ENCODE results near the gene M1AP.

The M1AP gene

DNA sequence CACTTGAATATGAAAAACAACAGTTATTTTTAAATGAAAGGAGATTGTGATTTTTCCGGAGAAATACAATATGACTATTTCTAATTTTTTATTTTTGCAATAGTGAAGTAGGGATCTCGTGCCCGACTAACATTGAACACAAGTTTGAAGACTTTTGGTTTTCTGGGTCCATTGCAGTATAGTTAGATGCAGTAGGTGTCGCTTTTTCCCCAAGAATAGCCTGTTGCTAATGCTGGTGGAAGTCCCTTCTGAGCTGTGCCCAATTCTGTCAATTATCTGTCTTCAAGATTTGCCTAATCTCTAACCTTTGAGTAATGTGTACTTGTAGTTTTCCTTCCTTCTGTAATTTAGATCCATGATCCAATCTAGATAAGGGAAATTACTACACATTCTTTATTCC lies 42.4 kb upstream of the M1AP start:
- H3K4me3 ChIP-seq (ENCODE audit: low read depth, low read length): no peak overlapping the region
- DNase-seq (ENCODE audit: low read depth, low spot score): peak; percentile 63
- TF ChIP-seq, protein P1, sequence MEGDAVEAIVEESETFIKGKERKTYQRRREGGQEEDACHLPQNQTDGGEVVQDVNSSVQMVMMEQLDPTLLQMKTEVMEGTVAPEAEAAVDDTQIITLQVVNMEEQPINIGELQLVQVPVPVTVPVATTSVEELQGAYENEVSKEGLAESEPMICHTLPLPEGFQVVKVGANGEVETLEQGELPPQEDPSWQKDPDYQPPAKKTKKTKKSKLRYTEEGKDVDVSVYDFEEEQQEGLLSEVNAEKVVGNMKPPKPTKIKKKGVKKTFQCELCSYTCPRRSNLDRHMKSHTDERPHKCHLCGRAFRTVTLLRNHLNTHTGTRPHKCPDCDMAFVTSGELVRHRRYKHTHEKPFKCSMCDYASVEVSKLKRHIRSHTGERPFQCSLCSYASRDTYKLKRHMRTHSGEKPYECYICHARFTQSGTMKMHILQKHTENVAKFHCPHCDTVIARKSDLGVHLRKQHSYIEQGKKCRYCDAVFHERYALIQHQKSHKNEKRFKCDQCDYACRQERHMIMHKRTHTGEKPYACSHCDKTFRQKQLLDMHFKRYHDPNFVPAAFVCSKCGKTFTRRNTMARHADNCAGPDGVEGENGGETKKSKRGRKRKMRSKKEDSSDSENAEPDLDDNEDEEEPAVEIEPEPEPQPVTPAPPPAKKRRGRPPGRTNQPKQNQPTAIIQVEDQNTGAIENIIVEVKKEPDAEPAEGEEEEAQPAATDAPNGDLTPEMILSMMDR (IDR thresholded peaks at IDR 0.05; ENCODE audit: low read depth, low read length): peak; percentile 85
- in situ Hi-C loops (cut with HindIII; ENCODE audit: low sequenced_read_pairs): no loop called here

DNA sequence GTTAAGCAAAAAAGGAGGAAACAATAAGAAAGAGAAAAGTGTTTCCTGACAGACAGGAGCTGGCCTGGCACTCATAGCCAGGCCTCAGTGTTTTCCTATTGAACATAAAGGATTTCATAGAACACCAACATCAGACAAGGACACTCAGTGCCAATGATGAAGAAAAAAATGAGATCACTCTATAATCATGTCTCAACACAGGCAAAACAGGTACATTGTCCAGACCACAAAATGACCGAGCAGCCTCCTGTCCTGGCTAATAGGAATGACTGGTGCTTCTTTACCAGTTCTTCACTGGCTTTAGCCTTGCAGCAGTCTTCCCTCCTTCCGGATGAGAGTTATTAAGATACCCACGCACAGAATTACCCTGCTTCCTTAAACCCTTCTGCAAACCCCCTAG lies 41.5 kb upstream of the M1AP start:
- H3K4me3 ChIP-seq (ENCODE audit: low read depth, low read length): no peak overlapping the region
- DNase-seq (ENCODE audit: low read depth, low spot score): no peak
- in situ Hi-C loops (cut with HindIII; ENCODE audit: low sequenced_read_pairs): no loop called here
- TF ChIP-seq, protein P1 (IDR thresholded peaks at IDR 0.05; ENCODE audit: low read depth, low read length): no peak

DNA sequence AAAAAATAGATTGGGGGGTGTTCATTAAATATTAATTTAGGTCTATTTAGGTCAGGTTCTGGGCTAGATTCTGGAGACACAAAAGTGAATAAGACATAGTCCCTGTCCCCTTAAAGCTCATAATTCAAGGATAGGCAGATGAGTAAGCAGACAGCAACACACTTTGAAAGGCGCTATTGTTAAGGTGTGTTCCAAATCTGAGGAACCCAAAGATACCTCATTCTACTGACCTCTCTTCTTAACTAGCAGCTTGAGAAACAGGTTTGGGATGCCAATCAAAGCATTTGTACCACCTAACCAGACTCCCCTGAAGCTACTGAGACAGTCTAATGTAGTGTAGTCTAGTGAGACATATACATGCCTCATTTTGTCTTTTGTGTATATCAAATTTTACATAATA lies 40.8 kb upstream of the M1AP start:
- in situ Hi-C loops (cut with HindIII; ENCODE audit: low sequenced_read_pairs): no loop called here
- H3K4me3 ChIP-seq (ENCODE audit: low read depth, low read length): no peak overlapping the region
- DNase-seq (ENCODE audit: low read depth, low spot score): no peak
- TF ChIP-seq, protein P1 (IDR thresholded peaks at IDR 0.05; ENCODE audit: low read depth, low read length): no peak

DNA sequence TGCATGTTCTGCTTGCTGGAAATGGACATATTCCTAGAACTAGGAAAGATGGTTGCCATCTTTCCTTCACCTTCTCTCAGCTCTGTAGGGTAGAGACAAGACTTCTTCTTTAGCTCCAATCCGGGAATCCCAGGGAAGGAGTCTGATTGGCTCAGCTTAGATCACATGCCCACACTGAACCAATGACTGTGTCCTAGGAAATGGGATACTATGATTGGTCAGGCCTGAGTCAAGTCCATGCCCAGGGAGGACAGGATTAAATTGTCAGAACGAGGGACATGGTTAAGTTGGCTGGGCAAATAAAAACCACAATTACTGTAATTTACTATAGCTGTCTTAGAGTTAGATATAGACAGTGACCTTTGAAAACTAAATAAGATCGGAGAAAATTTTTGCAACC lies 37.3 kb upstream of the M1AP start:
- H3K4me3 ChIP-seq (ENCODE audit: low read depth, low read length): no peak overlapping the region
- in situ Hi-C loops (cut with HindIII; ENCODE audit: low sequenced_read_pairs): no loop called here
- TF ChIP-seq, protein P1 (IDR thresholded peaks at IDR 0.05; ENCODE audit: low read depth, low read length): no peak
- DNase-seq (ENCODE audit: low read depth, low spot score): no peak

DNA sequence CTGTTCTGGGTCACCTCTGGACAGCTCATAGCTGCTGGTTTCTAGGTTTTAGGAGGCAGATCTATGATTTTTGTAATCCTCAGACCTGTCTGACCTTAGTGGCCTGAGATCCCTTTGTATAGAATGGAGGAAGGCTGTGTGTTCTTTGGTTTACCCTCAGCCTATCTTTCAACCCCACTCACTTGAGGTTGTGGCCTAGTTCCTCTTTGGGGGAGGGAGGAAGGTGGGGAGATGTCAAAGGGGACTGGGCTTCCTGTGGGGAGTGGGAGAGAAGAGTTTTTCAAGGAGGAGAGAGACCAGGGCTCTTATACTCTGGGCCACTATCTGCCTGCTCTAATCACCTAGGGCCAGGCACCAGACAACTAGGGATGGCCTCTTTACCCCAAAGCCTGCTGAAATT lies 34.4 kb upstream of the M1AP start:
- in situ Hi-C loops (cut with HindIII; ENCODE audit: low sequenced_read_pairs): no loop called here
- H3K4me3 ChIP-seq (ENCODE audit: low read depth, low read length): no peak overlapping the region
- DNase-seq (ENCODE audit: low read depth, low spot score): no peak
- TF ChIP-seq, protein P1 (IDR thresholded peaks at IDR 0.05; ENCODE audit: low read depth, low read length): no peak

DNA sequence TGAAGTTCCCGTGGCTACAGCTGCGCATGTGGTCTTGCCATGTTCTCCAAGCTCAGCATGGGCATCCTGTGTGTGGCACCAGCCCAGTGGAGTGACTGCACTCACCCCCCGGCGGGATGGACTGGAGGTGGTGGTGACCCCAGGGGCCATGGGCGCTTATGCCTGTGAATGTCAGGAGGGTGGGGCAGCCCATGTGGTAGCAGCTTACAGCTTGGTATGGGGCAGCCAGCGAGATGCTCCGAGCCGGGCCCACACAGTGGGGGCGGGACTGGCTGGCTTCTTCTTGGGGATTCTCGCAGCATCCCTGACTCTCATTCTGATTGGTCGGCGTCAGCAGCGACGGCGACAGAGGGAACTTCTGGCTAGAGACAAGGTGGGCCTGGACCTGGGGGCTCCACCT lies 31.5 kb upstream of the M1AP start:
- no peak overlapping the region for H3K4me3 ChIP-seq (ENCODE audit: low read depth, low read length)
- DNase-seq (ENCODE audit: low read depth, low spot score): no peak
- TF ChIP-seq, protein P1 (IDR thresholded peaks at IDR 0.05; ENCODE audit: low read depth, low read length): no peak
- in situ Hi-C loops (cut with HindIII; ENCODE audit: low sequenced_read_pairs): no loop called here

DNA sequence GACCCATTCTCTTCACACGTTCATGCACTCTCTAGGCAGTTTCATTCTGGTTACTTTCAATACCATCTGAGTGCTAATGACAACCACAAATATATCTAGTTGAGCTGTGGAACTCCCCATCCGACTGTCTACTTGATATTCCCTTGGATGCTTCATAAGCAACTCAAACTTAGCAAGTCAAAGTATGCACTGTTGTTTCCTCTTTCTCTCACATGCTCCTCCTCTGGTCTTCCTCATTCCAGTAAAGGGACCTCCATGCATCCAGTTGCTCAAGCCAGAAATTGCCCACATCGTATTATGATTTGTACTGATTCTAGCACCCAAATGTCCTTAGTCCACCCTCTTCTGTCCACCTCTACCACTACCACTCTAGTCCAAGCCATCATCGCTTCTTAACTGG lies 28.2 kb upstream of the M1AP start:
- no peak overlapping the region for H3K4me3 ChIP-seq (ENCODE audit: low read depth, low read length)
- TF ChIP-seq, protein P1 (IDR thresholded peaks at IDR 0.05; ENCODE audit: low read depth, low read length): no peak
- no peak for DNase-seq (ENCODE audit: low read depth, low spot score)
- in situ Hi-C loops (cut with HindIII; ENCODE audit: low sequenced_read_pairs): no loop called here
